GM10847 (cell line): ENCODE results near the gene PPARA.

Source experiments
- POLR2A ChIP-seq: IDR thresholded peaks from 2 replicates; pipeline ENCODE4 v1.6.1; 2011; ENCODE audit not compliant: insufficient read length; ENCODE audit errors: extremely low read depth

The PPARA gene

DNA sequence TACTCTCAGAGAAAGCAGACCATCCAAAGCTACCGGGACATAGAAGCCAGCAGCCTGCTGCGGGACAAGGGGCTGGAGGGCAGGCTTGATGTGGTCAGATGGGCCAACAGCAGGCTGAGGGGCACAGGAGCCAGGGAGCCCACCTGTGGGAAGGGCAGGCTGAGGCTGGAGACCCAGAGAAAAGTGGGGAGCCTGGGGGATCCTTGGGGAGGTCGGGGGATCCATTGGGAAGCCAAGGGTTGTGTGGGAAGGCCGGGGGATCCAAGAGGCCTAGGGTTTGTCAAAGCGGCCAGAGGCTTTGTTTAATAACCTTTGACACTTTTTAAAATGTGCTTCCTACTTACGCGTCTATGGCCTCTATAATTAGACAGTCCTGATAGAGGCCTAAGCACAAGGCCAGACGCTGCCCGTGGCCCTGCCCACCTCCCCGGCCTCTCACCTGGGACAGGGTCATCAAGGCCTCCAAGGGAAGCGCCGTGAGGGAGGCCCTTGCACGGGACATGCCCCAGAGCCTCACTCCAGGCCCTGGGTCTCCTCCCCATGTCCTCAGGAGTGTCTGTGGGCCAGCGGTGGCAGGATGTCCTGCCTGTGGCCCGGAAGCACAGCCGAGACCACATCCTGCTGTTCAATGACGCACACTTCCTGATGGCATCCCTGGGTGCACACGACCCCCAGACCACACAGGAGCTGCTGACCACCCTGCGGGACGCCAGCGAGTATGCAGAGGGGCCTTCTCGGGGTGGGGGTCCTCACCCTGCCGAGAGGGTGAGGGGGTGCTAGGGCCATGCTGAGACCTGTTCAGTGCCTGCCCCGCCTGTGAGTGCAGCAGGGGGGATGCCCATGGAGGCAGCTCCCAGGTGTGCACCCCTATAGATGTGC, 137.8 kb downstream of the PPARA start:
- peak; percentile 86 for TF ChIP-seq POLR2A

DNA sequence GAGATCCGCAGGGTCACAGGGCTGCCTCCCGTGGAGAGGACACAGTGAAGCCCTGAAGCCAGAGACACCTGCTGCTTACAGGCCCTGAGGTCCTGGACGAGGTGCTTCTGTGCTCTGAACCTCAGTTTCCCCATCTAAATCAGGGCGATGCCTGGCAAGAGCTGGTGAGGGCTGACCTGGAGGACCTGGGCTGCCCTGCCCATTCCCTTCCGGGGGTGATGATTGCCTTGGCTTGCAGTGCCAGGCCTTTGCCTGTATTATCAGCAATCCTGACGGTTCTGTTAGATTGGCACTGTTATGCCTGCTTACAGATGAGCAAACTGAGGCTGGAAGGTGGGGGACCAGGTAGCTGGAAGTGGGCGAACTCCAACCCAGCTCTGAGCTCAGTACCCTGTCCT, 138.5 kb downstream of the PPARA start:
- TF ChIP-seq POLR2A: no peak

DNA sequence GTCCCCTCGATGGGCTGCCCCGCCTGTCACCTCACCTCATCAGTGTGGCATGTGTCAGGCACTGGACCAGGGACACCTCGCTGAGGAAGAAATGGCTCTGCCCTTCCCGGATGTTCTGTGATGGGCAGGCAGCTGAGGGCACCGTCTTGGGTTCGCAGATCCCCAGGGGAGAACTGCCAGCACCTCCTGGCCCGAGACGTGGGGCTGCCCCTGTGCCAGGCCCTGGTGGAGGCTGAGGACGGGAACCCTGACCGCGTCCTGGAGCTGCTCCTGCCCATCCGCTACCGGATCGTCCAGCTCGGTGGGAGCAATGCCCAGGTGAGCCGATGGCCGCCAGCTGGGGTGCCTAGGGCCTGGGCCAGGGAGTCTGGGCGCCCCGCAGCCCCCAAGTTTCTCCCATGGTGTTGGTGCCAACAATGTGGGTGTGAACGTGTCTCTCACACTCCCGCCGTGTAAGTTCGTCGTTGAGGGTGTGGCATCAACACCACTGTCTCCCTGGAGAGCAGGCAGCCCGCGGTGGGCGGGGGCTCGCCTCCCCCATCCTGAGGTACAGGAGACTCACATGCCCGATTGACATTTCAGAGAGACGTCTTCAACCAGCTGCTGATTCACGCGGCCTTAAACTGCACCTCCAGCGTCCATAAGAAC, 139.0 kb downstream of the PPARA start:
- TF ChIP-seq POLR2A: no peak

DNA sequence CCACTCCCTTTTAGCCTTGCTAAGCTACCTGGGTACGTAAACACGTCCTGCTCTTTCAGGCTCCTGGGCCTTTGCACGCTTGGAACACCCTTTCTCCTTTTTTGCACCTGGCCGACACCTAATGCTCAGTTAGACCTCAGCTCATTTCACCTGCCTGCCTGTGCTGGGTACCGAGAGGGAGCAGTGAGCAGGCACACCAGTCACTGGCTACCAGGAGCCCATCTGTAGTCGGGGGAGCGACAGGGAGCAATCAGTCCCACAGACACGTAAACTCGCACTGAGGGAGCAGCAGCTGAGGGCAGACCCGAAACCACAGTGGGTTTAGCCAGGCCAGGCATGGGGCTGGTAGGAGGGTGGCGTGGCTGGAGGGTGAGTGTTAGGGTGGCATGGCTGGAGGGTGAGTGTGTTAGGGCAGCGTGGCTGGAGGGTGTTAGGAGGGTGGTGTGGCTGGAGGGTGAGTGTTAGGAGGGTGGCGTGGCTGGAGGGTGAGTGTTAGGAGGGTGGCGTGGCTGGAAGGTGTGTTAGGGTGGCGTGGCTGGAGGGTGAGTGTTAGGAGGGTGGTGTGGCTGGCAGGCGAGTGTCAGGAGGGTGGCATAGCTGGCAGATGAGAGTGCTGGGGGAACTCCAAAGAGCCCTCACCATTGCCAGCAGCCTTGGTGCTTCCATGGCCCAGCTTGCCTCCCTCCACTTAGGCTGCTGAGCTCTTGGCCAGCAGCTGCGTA, 140.0 kb downstream of the PPARA start:
- TF ChIP-seq POLR2A: no peak

DNA sequence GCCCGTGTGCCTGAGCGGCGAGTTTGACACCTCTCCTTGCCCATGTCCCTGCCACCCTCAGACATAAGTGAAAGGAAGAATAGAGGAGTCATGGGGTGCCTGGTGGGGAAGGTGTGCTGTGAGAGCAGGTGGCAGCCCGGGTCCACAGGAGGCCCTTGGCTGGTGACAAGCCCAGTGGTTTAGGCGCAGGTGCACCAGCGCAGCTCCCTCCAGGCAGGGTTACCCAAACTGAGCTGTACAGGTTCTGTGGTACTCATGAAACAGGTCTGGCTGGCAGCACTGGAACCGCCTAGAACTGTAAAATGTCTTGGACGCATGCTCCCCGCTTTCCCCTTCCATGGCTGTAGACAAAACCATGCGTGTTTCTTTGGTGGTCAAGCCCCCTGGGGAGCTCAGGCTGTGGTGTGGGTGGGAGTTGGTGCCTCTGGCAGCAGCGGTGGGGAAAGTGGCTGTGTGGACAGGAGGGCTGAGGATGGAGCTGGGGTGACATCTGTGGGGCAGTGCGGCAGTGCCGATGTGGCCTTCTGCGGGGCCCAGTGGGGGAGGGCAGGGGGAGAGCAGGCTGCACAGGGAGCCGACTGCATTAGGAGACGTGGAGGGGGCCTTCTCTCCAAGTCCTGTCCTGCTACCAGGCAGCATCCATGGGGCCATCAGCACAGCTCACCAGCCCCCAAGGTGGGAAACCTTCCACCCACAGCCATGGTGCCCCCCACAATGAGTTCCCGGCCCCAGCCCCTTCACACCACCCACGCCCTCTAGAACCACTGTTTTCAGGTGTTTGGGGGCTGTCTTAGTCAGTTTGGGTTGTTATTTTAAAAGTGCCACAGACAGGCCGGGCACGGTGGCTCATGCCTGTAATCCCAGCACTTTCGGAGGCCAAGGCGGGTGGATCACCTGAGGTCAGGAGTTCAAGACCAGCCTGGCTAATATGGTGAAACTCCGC, 140.8 kb downstream of the PPARA start:
- no peak for TF ChIP-seq POLR2A

- TF ChIP-seq POLR2A: no peak
Observed at GRCh38 chr22:46292173-46292572, 141.8 kb downstream of the PPARA start.

DNA sequence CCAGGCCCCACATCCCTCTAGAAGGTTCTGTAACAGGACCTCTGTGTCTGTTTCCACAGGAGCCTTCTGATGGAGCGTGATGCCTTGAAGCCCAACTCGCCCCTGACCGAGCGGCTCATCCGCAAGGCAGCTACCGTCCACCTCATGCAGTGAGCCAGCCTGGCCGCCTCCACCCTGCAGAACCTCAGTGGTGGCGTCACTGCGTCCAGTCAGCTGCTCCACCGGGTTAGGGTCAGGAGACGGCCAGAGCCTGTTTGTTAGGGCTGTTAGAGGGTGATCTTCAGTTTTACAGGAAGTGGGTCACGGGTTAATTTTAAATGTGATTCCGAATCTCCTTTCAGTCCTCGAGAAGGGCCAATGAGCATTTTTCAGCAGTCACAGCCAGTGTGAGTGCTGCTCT, 142.4 kb downstream of the PPARA start:
- no peak for TF ChIP-seq POLR2A
